Measurements from ENCODE around the gene SREBF1.
"Not testable (repeated sequence)": the region's sequence is repeated elsewhere in the genome, so short reads cannot be mapped to it uniquely, and the experiment has no call there.

Gene SREBF1

GRCh38 chr17:17809531-17810083 is 27.2 kb downstream of the SREBF1 start:
- DNase-seq = no peak

- no peak for DNase-seq
Observed at GRCh38 chr17:17808706-17809432, 27.9 kb downstream of the SREBF1 start.

GRCh38 chr17:17808200-17808599 is 28.6 kb downstream of the SREBF1 start:
- DNase-seq = not testable (repeated sequence)

GRCh38 chr17:17807440-17807839 is 29.3 kb downstream of the SREBF1 start:
- no peak for DNase-seq

GRCh38 chr17:17806611-17807274 is 30.0 kb downstream of the SREBF1 start:
- no peak for DNase-seq

- no peak for DNase-seq
Observed at GRCh38 chr17:17806035-17806434, 30.8 kb downstream of the SREBF1 start.

- DNase-seq = no peak
Observed at GRCh38 chr17:17805575-17805974, 31.2 kb downstream of the SREBF1 start.

- no peak for DNase-seq
Observed at GRCh38 chr17:17804007-17804406, 32.8 kb downstream of the SREBF1 start.

GRCh38 chr17:17801800-17802481 is 34.8 kb downstream of the SREBF1 start:
- no peak for DNase-seq

- no peak for DNase-seq
Observed at GRCh38 chr17:17800504-17801021, 36.2 kb downstream of the SREBF1 start.

GRCh38 chr17:17798573-17799255 is 38.1 kb downstream of the SREBF1 start:
- no peak for DNase-seq

GRCh38 chr17:17798010-17798556 is 38.7 kb downstream of the SREBF1 start:
- DNase-seq = no peak

- DNase-seq = no peak
Observed at GRCh38 chr17:17797119-17797809, 39.5 kb downstream of the SREBF1 start.

- no peak for DNase-seq
Observed at GRCh38 chr17:17796787-17797061, 40.1 kb downstream of the SREBF1 start.

GRCh38 chr17:17795946-17796786 is 40.6 kb downstream of the SREBF1 start:
- no peak for DNase-seq

- no peak for DNase-seq
Observed at GRCh38 chr17:17795296-17795695, 41.5 kb downstream of the SREBF1 start.

GRCh38 chr17:17794382-17794781 is 42.4 kb downstream of the SREBF1 start:
- no peak for DNase-seq

- no peak for DNase-seq
Observed at GRCh38 chr17:17793378-17794214, 43.2 kb downstream of the SREBF1 start.

- DNase-seq = peak; percentile 78
Observed at GRCh38 chr17:17792551-17793377, 44.0 kb downstream of the SREBF1 start.
